ENCODE data around the gene ZNF304.

The ZNF304 gene

DNA sequence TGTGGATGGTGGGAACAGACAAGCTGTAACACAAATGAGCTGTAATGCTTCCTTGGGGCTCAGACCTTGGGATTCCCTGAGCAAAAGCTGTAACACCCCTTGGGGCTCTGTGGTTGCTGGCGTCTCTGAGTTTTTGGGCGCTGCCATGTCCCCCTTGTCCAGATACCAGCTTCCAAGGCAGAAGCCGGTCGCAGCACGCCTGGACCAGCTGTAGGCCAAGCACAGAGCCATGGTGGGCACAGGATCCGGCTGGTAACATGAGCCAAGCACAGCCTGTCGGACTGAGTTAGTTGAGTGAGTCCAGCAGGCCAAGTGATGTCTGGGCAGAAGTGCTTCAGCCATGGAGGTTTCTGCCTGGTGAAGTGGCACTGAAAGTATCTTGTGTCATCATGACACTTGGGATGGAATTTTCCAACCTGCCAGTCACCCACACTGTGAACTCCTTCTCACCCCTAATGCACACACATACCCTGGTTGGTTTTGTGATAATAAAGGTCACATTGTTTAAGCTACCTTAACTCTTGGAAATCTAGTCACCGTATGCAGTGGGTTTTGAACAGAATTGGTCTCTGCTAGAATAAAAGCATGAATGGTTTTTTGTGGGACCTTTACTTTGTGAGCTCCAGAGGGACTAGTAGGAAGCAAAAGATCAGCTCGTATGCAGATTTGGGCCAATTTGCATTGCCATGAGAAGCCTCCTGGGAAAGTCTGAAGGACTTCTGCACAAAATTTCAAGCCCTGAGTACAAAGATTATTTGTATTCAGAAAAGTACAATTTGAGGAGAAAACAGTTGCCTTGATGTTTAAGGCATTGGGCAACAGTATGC lies 52.9 kb downstream of the ZNF304 start:
- ChIA-PET POLR2A (no interaction called here), CTCF (no interaction called here)
- DNase-seq (ENCODE audit: extremely low spot score) = no peak
- TF ChIP-seq L3MBTL2 (conservative IDR thresholded peaks at IDR 0.05) = no peak

DNA sequence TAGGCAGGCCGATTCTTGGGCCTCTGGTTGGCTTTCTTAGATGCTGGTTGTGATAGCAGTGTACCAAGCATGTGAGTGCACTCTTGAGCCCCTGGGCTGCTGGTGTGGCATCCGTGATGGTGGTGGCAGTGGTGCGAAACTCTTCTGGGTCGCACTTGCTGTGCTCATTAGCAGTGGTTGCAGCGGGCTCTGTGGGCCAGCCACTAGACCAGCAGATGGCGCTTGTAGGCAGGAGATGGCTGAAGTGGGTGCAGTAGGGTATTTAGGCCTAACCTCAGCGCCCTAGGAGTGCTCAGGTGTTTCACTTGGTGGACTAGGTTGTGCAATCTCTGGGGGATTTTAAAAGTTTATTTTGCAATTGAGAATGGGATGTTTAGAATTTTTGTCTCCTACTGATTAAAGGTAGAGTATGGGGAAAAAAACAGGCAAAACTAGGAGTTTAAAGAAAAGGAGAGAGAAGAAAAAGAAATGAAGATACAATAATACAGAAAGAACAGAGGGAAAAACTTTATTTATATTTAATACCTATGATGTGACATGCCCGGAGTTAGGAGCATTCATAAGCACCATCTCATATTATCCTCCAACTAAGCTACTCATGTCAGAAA lies 55.5 kb downstream of the ZNF304 start:
- peak; percentile 46 for DNase-seq (ENCODE audit: extremely low spot score)
- CTCF ChIA-PET = interaction anchor here (0.6 kb wide), 1 partner anchor 412 kb away, joined by 4 read pairs; no protein-coding TSS in a partner anchor
- POLR2A ChIA-PET = no interaction called here

More for the DNA sequence above, 55.5 kb downstream of the ZNF304 start:
- TF ChIP-seq CTBP1 (IDR thresholded peaks at IDR 0.05; ENCODE audit: borderline replicate concordance) (no peak), HDGF (IDR thresholded peaks at IDR 0.05; ENCODE audit: borderline replicate concordance) (no peak), SP1 (IDR thresholded peaks at IDR 0.05) (no peak), ARNT (IDR thresholded peaks at IDR 0.05) (no peak), NFRKB (IDR thresholded peaks at IDR 0.05) (no peak), BHLHE40 (IDR thresholded peaks at IDR 0.05; ENCODE audit: borderline replicate concordance) (no peak), TARDBP (IDR thresholded peaks at IDR 0.05) (no peak), FOXM1 (IDR thresholded peaks at IDR 0.05; ENCODE audit: borderline replicate concordance) (no peak), ELF4 (IDR thresholded peaks at IDR 0.05) (no peak)
- TF ChIP-seq, protein P1, sequence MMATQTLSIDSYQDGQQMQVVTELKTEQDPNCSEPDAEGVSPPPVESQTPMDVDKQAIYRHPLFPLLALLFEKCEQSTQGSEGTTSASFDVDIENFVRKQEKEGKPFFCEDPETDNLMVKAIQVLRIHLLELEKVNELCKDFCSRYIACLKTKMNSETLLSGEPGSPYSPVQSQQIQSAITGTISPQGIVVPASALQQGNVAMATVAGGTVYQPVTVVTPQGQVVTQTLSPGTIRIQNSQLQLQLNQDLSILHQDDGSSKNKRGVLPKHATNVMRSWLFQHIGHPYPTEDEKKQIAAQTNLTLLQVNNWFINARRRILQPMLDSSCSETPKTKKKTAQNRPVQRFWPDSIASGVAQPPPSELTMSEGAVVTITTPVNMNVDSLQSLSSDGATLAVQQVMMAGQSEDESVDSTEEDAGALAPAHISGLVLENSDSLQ (IDR thresholded peaks at IDR 0.05) = no peak

Data from HEK293T (cell line).